GM19438 (cell line): ENCODE results near the gene TRIO.

Experiments
- ATAC-seq: cut with Tn5 transposase; IDR thresholded peaks from one replicate; pipeline ENCODE4 v1.9.1; 2021; ENCODE audit warnings: low read depth; ENCODE audit not compliant: unreplicated experiment

Gene TRIO

DNA sequence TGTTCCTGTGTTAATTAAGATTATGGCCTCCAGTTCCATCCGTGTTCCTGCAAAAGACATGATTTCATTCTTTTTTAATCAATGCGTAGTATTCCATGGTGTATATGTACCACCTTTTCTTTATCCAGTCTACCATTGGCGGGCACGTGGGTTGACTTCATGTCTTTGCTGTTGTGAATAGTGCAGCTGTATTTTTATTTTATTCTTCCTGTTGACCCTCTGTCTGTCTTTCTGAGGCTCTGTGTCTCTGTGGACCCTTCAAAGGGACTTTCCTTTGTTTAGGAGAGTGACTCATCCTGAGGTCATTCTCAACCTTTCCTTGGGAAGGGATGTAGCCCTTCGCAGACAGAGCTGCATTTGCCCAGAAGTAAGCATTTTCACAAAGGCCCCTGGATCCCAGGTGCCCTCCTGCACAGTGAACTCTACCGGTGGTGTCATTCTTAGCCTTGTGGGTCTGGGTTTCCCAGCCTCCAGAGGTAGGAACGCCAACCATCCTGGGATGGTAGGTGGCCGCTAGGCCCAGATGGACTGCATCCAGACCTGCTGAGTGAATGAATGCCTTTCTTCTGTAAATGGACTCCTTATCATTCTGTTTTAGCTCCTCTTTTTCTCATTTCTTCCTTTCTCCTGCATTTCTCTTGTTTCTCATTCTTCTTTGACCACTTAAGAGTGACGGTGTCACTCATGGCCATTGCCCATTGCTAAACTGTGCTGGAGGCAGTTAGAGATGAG is 22.4 kb downstream of the TRIO start:
- ATAC-seq, result no peak

DNA sequence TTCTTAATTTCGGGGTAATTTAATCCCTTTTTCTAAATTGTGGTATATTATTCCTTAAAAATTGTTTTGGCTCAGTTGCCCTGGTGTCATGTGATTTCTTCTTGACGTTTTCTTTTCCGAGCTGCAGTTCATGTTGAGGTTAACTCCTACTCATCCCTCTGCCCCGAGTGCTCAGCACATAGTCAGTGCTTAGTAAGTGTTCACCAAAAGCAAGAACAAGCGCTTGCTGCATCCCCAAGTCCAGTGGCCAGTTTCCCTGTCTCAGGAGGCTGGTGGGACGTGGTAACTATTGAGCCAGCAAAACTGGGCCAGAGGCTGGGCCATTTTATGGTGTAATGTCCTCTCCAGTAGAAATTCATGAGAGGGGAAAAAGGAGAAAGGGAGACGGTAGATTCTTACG is 23.3 kb downstream of the TRIO start:
- no peak for ATAC-seq

DNA sequence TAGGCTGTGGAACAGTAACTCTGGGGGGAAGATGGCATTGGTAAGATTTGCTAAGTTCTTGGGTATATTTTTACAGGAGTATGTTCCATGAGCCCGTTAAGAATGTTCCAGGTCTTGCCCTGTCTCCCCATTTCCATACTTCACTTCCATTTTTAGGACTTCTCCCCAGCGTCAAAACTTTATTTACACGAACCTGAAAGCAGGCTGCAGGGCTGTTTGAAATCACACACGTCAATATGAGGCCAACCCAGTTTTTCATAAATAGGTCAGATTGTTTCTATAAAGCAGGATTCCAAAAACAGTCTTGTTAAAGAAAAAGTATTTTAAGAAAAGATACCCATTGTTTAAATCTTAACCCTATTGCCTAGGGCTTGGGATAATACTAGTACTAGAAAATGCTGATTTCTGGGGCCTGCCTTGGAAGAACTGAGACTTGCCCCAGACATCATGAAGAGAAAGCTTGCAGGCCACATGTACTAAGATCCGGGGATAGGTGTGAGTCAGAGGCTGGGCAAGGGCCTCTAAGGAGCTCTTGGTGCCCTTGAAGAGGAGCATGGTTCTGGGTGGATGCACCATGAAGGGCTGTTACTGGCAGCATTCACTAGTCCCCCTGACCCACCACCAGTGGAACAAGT is 24.2 kb downstream of the TRIO start:
- ATAC-seq, result no peak

DNA sequence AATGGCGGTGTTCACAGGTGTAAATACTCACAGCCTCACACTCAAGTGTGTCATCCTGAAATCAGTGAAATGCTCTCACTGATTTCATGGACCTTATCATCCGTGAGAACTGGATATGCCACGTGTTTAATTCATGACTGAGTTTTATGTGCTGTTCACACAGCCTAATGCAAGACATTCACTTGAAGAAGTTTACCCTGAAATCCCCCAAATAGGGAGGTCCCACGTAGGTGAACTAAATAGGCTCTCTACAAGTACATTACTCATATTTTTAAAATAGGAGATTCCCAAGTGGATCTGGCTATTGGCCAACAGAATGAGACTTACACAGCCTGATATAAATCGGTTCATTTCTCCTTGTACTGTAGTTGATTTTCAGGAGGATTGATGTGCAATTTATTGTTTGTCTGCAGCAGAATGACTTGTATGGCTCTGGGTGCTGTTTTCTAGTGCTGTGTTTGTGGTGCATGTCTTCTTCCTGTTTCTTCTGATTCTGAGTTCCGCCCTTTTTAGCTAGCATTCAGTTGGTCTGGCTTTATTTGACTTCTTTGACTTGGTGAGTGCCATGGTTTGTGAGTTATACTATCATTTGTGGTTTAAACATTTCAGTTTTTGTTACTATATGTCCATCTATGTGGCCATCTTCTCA is 25.1 kb downstream of the TRIO start:
- no peak for ATAC-seq

DNA sequence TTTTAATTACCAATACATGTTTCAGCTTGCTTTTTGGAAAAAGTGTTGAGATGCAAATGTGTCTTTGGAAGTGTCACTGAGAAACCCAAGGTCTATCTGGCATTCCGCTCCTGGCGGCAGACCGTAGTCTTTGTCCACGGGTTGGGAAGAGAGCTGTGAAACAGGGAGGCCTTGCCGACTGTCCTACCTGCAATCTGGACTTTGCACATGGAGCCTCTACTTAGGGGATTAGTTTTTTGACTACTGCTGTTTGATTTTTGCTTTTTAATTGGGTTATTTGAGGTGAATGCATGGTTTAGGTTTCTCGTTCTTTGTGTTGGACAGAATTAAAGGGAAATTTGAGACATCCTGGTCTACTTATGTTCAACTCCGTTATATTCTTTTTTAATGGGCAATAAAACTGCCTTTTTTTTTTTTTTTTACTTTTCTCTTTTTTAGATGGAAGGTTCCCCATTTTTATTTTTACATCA is 25.7 kb downstream of the TRIO start:
- ATAC-seq, result no peak

DNA sequence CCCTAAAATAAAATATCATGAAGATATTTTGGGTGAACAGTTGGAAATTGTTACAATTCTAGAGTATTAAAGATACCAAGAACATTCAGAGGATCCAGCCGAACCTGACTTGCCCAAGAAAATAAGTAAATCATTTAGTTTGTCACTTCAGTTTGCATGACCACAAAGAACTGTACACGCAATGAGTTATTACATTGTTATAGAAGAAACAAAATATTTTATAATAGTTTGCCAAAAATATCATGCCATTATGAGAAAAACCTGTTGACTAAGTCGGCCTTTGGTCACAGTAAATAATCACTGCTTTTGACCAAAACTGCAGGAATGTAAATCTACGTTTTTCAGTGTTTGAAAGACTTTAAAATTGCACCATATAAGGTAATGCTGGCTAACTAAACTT is 27.9 kb downstream of the TRIO start:
- ATAC-seq, result no peak

DNA sequence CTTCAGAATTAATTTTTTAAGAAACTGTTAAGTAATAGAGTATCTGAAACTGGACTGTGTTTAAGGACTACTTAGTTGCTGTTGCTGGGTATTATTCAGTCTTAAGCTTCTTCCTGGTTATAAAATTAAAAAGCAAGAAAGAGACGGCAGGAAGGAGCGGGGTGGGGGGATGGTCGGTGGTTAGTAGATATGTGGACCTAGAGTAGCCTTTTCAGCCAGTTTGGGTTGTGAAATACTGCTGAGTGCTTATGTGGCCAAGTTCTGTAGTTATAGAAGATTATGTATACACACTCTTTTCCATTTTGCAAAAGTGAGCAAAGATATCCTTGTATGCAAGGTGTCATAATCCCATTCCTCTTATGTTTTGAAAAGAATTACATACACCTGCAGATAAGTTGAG is 28.5 kb downstream of the TRIO start:
- ATAC-seq, result no peak

DNA sequence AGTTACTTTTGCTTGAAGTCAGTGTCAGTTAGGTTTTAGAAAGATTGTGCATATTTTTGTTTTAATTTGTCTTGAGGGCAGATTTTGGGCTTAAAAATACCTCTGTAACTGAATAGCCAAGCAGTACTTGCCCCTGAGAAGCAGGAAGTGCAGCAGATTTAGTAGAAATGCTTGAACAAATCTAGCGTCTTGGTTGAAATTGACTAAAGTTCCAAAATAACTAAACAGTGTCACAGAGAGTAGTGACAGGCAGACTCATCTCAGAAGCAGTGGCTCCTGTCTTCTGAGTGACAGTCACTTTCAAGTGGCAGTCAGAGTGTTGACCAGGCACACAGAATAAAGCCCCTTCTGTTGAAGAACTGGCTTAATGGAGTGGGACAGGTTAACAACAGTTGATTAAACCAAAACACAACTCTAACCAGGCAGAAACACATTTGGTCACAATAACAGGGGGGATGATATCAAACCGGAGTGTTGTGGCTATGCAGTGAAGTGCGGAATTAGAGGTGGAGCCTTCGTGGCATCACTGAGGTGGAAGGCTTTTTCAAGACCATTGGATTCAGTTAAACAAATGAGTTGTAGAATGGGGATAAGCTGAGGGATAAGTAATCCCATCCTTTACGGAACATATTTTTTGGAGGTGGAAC is 29.1 kb downstream of the TRIO start:
- peak; percentile 32 for ATAC-seq

DNA sequence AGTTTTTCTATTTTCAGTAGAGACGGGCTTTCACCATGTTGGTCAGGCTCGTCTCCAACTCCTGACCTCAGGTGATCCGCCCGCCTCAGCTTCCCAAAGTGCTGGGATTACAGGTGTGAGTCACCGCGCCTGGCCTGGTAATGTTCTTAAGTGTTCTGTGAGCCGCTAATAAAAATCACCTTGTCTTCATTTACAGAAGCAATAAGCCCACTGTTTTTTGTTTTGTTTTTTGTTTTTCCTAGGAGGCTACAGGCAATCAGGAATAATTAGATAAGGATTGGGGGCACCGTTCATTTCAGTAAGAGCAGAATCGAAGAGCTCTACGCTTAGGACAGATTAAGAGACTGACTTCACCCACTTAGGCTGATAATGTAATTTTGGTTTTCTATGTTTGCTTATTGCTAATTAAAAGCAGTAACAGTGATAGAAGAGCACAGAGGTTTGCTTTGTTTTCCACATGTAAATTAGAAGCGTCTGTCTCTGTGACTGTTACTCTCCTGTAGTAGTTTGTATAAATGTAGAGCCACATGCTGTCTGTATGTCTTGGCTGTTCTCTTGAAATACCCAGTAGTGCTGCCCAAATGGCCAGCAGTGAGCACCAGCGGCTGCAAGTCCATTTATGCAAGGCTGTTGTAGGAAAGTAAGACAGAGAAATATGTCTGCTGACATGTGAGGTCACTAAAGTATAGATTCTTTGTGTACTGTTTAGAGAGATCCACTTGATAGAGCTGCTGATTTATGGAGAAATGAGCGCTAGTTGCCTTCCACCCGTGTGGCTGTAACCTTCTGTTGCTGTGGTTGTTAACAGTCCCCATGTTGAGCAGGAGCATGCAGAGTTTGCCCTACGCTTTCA is 30.5 kb downstream of the TRIO start:
- peak; percentile 4 for ATAC-seq

DNA sequence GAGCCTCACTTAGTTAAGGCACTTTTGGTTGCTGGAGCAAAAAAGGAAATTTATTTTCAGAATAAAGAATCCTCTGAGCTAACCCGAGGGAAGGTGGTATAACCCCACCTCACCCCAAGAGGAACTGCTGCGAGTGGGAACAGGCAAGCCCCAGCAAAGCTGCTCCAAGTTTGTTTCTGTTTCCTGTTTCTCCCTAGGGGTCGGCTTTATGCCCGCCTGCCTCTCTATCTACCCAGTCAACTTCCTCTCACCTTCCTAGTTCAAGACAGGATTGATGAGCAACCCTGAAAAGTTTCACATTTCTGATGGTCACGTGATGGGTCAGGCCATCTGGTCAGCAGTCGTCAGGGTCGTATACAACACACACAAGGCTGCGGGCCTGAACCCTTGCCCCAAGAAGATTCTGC is 31.1 kb downstream of the TRIO start:
- ATAC-seq, result peak; percentile 39

DNA sequence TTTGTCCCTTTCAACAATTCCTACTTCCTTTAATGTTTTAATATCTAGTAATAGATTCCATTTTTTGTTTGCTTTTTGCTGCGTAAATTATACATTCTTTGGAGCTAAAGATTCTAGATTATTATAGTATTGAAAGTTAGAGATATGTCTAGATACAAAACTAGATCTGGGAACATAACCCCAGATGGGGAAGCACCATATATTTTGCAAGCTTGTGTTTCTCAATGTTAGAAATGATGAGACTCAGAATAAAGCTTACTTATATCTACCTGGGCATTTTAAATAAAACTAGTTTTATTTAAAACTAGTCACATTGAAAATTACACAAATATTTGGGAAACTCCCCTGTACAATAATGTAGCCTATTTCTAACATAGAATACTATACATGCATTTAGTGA is 32.2 kb downstream of the TRIO start:
- no peak for ATAC-seq

DNA sequence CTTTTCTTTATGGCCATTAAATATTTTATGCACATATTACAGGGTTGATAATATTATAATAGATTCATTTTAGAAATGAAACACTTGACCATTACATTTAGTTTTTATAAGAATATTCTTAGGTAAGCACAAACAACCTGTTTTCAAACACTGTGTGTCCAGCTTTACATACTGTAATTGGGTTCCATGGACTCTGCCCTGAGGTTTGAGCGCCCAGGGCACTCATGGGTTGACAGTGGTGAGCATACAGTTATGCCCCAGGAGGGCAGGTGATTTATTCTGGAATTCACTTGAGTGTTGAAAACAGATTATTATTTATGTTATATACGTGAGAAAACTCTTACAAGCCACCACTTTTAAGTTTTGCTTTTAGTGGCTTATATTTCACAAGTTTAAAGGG is 33.7 kb downstream of the TRIO start:
- no peak for ATAC-seq

DNA sequence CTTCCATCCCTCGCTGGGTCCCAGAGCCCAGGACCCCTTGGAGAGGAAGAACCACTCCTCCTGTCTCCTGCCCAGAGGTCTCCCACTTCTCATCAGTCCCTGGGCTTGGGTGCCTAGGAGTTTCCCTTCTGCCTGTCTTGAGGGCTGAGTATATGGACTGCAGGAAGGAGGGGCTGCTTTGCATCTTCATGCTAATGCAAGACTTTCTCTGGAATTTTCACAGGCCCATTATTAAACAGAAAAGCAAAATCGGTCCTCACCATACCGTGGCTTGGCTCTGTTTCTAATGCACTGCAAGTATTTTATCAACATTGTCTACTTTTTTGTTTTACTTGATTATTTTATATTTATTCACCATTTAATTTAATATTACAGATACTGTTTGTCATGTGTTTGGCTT is 34.5 kb downstream of the TRIO start:
- ATAC-seq, result no peak

DNA sequence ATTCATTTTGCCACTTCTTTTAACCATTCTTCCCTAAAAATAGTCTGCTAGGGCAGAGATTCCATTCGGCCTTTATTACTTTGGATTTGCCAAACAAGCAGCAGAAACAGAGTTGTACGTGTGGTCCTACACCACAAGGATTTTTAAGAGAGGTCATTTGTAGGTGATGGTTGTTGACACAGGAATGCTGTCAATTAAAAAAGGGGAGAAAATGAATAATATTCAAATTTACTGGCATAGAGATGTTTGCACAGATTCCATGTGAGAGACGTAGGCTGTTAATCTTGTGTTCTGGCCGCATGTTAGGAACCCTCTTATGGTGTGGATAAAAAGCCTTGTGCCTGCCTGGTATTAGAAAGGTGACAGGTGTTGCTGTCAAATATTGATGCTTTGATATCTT is 34.9 kb downstream of the TRIO start:
- no peak for ATAC-seq

DNA sequence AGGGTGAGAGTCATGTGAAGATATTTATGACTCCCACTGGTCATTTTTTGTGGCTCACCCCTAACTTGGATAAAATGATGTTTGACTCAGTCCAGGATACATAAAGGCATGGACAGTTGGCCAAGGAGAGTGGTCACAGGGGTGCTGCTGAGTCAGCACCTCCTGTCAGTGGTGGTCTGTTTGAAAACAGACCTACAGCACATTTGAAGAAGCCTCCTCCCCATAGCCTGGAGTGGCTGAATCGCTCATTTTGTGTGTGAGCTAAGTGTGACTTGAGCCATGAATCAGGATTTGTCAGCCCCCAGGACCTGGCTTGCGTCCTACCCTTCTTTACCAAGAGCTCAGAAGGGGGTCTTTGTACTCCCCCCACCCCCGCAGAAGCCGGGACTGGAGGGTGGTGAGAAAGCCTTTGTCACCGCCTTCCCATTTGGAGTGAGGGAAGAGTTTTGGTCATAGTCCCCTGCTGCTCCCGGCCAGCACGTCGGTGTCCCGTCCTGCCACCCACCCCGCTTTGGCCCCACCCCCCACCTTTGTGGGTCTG is 35.6 kb downstream of the TRIO start:
- ATAC-seq, result no peak

DNA sequence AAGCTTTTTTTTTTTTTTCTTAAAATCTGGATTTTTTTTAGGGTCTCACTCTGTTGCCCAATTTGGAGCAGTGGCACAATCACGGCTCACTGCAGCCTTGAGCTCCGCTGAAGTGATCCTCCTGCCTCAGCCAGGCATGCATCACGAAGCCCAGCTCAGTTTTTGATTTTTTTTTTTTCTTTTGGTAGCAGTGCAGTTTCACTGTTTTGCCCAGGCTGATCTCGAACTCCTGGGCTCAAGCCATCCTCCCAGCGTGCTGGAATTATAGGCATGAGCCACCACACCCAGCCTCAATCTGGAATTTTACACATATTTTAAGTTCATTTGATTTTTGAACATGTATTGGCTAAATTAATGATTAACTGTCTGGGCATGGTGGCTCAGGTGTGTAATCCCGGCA is 36.3 kb downstream of the TRIO start:
- ATAC-seq, result no peak

DNA sequence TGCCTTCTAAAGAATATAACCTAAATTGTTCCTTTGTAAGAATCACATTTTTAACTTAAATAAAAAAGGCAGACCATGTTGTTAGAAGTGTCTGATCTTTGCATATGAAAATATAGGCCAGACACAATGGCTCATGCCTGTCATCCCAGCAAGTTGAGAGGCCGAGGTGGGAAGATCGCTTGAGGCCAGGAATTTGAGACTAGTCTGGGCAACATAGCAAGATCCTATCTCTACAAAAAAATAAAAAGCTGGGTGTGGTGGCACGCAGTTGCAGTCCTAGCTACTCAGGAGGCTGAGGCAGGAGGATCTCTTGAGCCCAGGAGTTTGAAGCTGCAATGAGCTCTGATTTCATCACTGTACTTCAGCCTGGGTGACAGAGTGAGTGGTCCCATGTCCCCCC is 37.3 kb downstream of the TRIO start:
- ATAC-seq, result no peak

DNA sequence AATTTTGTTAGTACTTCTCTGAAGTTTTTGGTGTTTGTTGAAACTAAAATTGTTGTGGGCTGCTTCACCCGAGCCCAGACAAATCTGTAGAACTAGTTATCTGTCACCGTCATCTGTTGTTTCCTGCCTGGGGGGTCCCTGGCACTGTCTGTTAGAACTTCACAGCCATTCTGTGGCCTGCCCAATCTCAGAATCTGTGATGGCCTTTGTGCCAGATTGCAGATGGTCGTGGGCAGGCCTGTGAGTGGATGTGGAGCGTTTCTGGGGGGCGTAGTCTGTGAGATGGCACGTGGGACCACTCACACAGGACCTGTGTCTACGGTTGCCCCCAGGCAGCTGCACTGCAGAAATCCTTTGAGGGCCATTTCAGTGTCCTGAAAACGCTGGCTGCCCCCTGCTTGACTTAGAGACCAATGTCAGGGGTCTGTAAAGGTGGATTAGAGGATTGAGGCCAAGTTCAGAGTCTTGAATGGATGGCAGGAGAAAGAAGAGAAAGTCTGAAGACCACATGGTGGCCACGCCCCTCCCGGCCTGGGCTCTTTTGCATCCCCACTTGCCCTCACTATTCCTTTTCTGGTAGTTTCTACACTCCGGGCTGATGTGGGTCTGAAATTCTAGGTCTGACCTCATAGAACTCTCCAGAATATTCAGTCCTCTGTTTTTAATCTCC is 38.3 kb downstream of the TRIO start:
- no peak for ATAC-seq

DNA sequence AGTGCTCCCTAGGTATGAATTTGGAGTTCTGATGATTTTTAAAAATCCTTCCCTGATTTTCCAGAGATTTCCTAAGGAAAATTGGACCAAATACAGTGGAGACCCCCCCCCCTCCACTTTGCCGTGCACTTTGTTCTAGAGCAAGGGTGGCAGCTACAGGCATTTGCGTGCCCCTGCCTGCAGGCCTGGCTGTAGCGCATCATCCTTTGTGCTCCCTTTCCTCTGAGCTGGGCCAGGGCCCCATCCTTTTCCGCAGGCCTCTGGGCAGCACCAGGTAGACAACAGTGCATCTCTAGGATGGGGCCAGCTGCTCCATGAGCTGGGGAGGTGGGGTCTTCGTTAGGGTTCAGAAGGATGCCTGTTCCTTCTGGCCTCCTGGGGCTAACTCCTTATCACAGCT is 39.6 kb downstream of the TRIO start:
- no peak for ATAC-seq
